NCI-H1105 (cell line): ENCODE results near the gene ATM.
"Not testable (repeated sequence)": the region's sequence is repeated elsewhere in the genome, so short reads cannot be mapped to it uniquely, and the experiment has no call there.

Source experiments
- DNase-seq: peaks from one replicate; lab custom pipeline; 2025; lab: John Stamatoyannopoulos, UW

The ATM gene

DNA sequence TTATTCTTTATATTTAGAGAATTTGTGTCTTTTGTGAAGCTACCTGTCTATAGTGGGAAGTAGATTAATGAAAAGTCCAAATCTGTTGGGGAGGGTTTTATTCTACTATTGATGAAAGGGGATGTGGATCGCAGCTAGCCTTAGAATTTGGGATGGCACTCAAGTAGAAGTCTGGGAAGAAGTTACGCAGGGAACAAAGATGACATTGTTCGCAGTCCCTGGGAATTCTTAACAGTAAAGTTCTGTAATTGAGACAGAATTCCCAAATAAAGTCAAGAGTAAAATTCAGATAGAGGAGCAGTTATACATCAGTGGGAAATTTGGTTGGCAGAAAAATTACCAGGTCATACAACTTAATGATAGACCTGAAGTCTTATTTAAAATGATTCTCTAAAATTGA lies 64.1 kb downstream of the ATM start:
- DNase-seq, result no peak

DNA sequence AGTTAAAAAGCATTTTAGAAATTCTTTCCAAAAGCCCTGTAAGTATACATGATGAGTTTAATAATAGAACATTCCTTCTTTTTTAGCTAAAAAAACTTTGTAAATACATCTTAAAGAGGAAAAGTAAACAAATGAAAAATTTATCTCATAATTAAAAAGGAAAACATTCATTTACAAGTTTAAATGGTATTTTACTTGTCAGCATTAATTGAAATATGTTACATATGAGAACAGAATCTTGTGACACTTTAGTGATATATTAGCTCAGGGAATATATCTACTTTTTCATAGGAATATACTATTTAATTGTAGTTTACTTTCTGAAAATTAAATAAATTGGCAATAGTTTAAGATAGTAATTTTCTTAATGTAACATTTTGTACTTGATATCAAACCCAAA lies 66.2 kb downstream of the ATM start:
- DNase-seq, result not testable (repeated sequence)

DNA sequence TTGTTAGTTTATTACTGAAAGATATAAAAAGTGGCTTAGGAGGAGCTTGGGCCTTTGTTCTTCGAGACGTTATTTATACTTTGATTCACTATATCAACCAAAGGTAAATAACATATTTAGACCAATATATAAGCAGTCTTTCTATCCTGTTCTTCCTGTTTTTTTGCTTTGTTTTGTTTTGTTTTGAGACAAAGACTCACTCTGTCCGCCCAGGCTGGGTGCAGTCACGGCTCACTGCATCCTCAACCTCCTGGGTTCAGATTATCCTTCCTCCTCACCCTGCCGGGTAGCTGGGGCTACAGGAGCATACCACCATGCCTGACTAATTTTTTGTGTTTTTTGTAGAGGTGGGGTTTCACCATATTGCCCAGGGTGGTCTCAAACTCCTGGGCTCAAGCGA lies 66.8 kb downstream of the ATM start:
- no peak for DNase-seq

DNA sequence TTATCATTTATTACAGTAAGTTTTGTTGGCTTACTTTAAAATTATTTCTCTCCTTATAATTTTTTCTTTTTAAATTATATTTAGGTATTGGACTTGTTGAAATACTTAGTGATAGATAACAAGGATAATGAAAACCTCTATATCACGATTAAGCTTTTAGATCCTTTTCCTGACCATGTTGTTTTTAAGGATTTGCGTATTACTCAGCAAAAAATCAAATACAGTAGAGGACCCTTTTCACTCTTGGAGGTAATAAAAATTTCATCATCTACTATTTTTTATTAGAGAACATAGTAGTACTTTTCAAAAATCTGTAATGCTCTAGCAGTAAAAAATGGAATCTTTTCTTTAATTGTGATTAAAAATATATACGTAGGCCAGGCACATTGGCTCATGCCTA lies 70.4 kb downstream of the ATM start:
- no peak for DNase-seq

DNA sequence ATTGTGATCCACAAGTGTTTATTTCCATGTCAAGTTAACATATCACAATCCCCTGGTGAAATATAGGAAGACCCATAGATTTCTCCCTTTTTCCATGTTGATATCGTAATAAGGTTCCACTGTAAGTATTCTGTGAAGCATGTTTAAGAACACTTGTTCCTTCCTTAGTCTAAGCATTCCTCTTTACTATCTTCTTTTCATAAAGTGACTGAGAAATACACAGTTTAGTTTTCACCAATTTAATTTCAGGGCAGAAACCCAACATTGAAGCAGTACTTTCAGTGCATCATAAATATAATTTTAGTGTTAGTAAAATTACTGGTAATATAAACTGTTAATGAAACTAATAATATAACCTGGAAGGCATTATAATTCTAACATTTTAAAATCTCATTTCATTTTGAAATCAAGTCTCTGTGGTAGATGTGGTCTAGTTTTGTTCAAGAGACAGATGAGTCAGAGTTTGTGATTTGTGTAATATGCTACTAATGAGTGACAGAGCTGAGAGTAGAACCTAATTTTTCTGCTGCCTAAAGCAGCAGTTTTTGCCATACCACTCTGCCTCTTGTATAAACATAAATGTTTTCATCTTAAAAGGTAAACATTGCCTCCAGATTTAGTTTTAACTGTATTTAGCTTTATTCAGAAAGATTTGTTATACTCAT lies 79.4 kb downstream of the ATM start:
- DNase-seq, result no peak

DNA sequence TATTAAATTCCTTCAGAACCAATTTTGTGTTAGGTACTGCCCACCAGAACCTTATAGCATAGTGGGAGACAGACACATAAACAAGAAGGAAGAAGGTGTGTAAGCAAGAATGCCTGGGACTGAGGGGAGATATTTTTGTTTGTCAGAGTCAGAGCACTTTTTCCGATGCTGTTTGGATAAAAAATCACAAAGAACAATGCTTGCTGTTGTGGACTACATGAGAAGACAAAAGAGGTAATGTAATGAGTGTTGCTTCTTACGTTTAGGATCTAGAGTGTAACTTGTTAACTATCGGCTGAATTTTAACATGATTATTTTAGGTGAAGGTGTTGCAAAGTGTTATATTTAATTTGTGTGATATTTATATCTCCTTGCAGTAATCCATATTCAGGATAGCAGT lies 84.9 kb downstream of the ATM start:
- DNase-seq, result no peak

DNA sequence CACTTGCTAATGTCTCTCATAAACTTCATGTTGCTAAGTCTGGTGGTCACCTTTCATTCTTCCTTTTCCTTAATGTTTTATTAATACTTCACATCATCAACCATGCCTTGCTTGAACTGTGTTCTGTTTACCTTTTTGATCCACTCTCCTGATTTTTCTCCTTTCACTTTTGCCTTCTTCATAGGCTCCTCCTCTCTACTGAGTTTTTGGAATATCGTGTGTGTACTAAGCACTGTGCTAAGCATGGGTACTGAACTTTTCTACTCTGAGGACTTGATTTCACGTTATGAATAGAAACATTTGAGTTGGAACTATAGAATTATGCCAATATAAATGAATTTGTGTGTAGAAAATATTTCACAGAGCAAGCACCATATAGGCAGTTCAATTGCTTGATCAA lies 90.6 kb downstream of the ATM start:
- no peak for DNase-seq

DNA sequence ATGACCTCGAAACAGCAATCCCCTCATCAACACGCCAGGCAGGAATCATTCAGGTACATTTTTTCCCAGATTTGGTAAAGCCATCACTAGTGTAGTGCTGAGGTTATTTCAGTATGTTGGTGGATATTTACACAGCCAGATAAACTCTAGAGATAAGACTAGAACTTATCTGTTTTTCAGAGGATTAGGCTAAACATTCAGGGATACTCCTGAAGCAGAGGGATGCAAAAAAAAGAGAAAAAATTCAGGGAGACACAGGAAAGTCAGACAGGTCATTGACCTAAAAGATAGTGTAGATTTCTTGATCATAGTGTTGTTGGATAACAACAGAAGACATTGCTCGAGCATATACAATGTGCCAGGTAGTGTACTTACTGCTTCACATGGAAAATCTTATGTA lies 93.2 kb downstream of the ATM start:
- DNase-seq, result no peak

DNA sequence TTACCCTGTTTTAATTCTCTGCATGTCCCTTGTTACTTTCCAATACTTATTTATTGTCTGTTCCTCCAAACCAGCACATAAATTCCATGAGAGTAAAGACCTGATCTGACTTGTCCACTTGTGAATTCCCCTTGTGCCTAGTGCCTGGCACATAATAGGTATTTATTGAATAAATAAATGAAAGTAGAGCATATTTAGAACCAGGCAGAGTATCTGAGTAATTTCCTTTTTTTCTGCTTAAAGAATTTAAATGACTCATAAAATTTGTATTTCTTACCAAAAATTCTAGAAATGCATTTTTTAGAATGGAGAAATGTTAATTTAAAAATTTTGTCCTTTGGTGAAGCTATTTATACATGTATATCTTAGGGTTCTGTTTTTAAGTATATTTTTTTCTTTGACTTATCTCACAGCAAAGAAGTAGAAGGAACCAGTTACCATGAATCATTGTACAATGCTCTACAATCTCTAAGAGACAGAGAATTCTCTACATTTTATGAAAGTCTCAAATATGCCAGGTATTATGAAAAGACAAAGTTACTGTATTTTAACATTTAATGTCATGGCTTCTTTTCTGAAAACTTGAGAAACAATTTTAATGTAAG lies 96.8 kb downstream of the ATM start:
- no peak for DNase-seq

DNA sequence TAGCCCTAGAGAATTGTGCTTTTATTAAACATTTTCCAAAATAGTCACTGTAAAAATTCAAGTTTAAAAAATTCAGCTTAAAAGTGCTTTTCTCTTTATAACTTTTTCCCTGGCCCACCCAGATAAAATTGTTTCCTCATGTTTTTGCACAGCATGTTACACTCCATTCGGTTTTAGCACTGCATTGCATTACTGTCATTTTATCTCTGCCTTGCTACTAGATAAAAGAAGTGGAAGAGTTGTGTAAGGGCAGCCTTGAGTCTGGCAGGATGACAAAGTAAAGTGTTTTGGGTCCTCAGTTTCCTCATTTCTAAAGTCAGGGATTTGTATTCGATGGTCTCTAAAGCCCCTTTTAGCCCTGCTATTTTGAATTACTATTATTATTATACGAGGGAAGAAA lies 99.8 kb downstream of the ATM start:
- no peak for DNase-seq

DNA sequence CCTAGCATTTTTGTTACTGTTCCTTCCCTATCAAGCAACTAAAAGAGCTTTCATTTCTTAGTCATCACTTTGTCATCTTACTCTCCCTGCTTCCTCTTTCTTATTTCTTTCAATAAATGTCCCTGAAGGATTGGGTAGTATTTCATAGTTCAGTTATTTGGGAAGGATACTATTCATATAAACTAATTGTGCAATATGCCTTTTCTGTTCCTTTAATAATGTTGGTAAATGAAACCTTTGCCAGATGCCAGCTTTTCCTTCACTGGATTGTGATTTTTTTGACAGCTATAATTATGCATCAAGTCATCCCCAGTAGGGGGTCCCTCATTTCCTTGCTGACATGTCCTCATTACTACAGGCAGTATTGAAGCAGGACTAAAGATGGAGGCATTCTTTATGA lies 101.7 kb downstream of the ATM start:
- DNase-seq, result no peak

DNA sequence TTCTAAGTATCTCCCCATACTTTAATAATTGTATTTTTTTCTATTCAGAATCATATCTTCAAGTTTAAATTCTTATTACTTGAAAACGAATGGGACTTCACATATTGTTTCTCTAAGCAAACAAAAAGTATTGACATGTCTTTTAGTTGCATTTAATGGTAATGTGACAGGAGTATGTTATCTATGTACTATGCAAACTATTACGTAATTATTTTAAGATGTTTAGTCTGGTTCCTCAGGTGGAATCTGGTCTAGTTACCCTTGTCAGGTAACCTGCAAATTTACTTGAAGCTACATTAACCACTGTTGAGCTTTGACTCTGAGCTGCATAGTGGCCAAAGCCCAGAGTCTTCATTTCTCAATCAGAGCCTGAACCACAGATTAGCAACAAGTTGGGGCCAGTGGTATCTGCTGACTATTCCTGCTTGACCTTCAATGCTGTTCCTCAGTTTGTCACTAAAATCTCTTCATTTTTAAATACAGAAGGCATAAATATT lies 110.6 kb downstream of the ATM start:
- no peak for DNase-seq

DNA sequence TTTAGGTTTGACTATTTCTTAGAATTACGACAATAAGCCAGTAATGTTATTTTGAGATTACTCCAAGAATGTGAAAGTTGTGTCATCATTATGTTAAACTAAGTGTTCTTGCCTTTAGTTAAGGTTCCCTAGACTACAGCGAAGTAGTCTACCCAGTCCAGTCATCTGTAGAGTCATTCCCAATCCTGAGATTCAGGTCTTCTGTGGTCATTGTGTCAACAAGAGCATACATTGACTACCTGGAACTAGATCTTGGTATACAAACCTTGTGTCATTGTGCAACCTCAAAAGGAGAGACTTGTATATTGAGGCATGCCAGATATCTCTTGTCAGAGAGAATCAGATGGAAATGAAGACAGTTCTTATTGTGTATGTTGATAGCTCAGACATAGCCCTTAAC lies 115.9 kb downstream of the ATM start:
- DNase-seq, result no peak

DNA sequence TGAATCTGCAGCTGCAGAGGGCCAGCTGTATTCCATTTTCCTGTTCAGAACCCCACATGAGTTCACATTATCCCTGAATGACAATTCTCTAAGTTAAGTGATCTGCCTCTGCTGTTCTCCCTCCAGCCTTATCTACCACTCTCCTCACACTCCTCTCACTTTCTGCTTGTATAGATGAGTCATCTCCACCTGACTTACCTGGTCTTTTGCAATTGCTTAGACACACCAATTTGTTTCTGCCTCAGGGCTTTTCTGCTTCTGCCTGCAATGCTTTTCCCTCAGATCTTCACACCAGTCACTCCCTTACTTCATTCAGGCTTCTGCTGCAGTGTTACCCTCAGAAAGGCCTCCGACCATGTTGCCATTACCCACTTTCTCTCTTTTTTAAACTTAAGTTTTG lies 118.1 kb downstream of the ATM start:
- no peak for DNase-seq

DNA sequence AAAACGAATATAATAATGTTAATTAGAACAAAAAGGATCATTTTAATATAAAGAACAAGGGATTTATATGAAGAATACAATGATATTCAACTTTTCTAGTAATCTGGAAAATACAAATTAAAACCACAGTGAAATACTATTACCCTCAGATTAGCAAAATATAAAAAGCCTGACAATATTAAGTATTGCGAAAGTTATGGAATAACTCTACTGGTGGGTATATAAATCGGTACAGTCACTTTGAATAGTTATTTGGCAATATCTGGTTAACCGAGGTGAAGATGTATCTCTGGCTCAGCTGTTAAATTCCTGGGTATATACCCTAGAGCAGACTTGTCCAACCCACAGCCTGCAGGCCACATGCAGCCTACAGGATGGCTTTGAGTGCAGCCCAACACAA lies 118.8 kb downstream of the ATM start:
- no peak for DNase-seq

DNA sequence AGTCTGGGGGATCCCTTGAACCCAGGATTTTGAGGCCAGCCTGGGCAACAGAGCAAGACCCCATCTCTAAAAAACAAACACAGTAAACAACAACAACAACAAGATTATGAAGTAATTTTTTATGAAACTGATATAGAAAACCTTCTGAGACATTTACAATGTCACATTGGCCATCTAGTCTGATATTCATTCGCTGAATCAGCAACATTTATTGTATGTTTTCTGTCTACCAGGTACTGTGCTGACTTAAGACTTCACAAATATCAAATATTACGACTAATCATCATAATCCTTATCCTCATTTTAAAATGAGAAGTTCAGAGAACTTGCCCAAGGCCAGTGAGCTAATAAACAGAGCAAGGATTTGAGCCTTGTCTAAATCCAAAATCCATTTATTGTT lies 120.8 kb downstream of the ATM start:
- DNase-seq, result no peak

DNA sequence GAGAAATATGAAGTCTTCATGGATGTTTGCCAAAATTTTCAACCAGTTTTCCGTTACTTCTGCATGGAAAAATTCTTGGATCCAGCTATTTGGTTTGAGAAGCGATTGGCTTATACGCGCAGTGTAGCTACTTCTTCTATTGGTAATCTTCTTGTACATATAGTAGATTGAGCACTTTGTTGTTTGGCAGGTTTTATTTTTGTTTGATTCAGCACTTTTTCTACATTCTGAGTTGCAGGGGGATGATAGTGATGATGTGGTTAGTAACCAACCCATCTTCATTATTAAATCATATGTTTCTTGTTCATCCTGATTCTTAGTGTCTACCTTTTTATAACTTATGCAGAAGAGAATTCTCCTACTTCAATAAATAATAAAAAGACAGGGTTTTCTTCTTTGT lies 122.9 kb downstream of the ATM start:
- no peak for DNase-seq

DNA sequence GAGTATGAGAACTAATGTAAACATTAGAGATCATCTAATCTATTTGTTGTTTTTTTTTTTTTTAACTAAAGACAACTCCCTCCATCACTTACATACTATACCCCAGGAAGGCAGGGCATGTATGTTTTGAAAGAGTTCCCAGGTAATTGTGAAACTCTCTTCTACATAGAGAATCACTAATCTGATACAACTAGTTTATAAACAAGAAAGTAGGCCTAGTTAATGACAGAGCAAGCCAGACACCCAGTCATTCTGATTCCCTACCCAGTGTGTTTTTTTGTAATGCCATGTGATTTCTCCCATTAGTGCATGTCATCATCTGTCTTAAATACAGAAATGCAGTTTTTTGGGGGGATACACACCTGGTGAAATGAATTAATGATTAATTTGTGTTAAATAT lies 123.6 kb downstream of the ATM start:
- DNase-seq, result no peak

DNA sequence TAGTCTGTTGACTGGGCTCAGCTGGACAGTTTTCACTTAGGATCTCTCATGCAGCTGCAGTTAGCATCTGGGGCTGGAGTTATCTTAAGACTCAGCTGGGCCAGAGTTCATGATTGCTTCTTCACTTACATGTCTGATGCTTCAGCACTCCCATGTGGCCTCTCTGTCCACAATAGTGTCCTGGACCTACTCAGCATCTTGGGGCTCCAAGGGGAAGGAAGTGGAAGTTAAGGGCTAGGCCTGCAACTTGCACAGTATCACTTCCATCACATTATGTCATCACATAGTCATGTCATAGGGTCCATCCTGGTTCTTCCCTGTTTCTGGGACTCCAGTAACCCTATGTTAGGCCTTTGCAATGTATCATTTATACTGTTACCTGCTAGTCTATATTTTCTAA lies 128.6 kb downstream of the ATM start:
- DNase-seq, result no peak

DNA sequence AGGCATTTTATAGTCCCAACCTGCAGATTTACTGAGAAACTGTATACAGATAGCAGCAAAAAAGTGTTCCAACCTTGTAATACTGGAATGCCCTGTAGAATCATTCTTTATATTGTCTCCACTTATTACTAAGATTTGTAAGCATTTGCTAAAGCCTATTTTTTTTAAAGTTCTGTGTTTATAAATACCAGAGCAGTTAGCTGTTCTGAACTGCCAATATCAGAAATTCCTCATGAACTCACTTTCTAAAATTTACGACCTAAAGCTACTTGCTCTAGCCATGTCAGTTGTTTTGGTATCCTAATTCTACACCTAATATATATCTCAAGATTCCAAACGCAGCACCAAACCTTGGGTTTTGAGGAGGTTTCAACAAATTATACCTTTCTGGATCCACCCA lies 141.3 kb downstream of the ATM start:
- DNase-seq, result no peak

DNA sequence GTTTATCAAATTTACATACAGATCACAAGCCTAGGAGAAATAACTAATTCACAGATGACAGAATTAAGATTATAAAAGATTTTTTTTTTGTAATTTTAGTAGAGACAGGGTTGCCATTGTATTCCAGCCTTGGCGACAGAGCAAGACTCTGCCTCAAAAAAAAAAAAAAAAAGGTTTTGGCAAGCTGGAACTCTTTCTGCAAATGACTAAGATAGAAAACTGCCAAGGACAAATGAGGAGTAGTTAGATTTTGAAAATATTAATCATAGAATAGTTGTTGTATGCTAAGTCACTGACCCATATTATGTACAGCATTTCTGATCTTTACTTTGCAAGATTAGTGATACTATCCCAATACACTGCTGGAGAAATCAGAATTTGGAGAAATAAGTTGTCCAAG lies 145.3 kb downstream of the ATM start:
- DNase-seq, result no peak

DNA sequence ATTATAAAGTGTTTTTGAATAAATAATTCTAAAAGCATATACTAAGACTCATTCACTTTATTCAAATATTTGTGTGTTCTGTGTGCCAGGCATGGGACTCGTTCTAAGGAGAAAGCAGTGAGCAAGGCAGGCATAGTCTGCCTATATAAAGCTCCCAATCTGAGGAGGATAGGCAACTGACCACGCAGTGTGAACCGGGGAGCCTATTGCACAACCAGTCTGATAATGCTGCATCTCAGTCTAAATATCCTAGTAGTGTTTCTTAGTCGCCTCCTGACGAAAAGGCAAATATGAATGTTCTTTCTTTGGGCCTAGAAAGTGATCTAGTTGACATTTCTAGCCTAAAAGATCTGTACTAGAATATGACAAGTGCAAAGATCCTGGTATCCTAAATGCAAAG lies 146.2 kb downstream of the ATM start:
- DNase-seq, result no peak

DNA sequence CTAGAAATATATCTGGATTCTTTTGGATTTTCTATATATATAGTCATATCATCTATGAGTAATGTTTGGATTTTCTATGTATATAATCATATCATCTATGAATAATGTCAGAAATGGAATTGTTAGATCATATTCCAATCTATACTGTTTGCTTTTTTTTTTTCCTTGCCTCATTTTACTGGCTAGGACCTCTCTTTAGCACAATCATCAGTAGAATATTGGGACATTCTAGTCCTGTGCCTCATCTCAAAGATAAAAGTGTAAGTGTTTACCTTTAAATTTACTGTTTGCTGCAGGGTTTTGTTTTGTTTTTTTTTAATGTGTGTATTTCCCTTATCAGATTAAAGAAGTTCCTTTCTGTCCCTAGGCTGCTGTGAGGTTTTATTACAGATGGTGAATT lies 147.4 kb downstream of the ATM start:
- DNase-seq, result no peak

DNA sequence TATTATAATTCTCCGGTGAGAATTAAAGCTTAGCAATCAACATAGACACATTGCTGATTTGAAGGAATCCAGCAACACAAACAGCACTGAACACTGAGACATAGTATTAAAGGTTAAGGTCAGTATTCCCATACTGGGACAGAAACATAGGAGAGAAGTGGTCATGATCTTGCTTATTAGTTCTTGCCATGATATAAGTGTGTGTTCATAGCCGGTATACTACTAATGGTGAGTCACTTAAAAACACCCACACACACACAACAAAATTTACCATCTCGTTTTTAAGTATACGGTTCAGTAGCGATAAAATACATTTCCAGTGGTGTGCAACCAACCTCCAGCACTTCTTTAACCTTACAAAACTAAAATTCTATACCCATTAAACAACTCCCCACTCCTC lies 148.1 kb downstream of the ATM start:
- no peak for DNase-seq
